22Rv1 (cell line): ENCODE results near the gene ZNF652.

Source experiments
- CTCF ChIP-seq: fragments of 450-650 bp; IDR thresholded peaks from 2 replicates; pipeline ENCODE4 v1.5.1; 2017; ENCODE audit warnings: mild to moderate bottlenecking
- ZFX ChIP-seq: fragments of 450-650 bp; IDR thresholded peaks from 2 replicates; pipeline ENCODE4 v1.6.1; 2017; ENCODE audit warnings: antibody characterized with exemption, borderline replicate concordance

GRCh38 chr17:49381793-49382192 is 19.7 kb upstream of the ZNF652 start:
- TF ChIP-seq CTCF (no peak), ZFX (no peak)
